Effector memory CD4-positive, alpha-beta T cell (primary cell): Measurements from ENCODE around the gene STK32B.

Experiments
- DNase-seq, 3 donors: peaks; one replicate each; pipeline ENCODE4 v3.0.0-alpha.2; 2020
- H3K27ac ChIP-seq: 2 replicates; pipeline ENCODE4 v1.7.0; 2013; ENCODE audit warnings: mild to moderate bottlenecking, low read length, moderate library complexity; ENCODE audit not compliant: insufficient read depth, poor library complexity, severe bottlenecking
- H3K27me3 ChIP-seq: replicated peaks from 2 replicates; pipeline ENCODE4 v1.7.0; 2013; ENCODE audit warnings: mild to moderate bottlenecking, low read length; ENCODE audit not compliant: insufficient read depth, control insufficient read depth, poor library complexity, severe bottlenecking
- H3K36me3 ChIP-seq: 2 replicates; pipeline ENCODE4 v1.7.0; 2013; ENCODE audit warnings: mild to moderate bottlenecking, low read length, moderate library complexity; ENCODE audit not compliant: control insufficient read depth, insufficient read depth
- H3K4me1 ChIP-seq: 2 replicates; pipeline ENCODE4 v1.7.0; 2013; ENCODE audit warnings: low read length, mild to moderate bottlenecking; ENCODE audit not compliant: control insufficient read depth, insufficient read depth, poor library complexity, severe bottlenecking
- H3K4me3 ChIP-seq: 2 replicates; pipeline ENCODE4 v1.7.0; 2013; ENCODE audit warnings: low read length, low read depth, mild to moderate bottlenecking; ENCODE audit not compliant: insufficient read depth, poor library complexity, severe bottlenecking
- H3K9me3 ChIP-seq: 2 replicates; pipeline ENCODE4 v1.7.0; 2013; ENCODE audit warnings: mild to moderate bottlenecking, low read length, moderate library complexity; ENCODE audit not compliant: control insufficient read depth

Gene STK32B

GRCh38 chr4:5040856-5041620 lies 10.2 kb upstream of the STK32B start:
- no peaks in the 10 kb centered on the region for H3K9me3 ChIP-seq
- DNase-seq = no peak
- no peaks in the 10 kb centered on the region for H3K4me1 ChIP-seq

GRCh38 chr4:5041699-5042098 lies 9.6 kb upstream of the STK32B start:
- no peak for DNase-seq
- Histone ChIP-seq H3K4me1 (no peaks in the 10 kb centered on the region), H3K27me3 (no peaks in the 10 kb centered on the region), H3K27ac (no peak overlapping the region), H3K9me3 (no peaks in the 10 kb centered on the region), H3K4me3 (no peak overlapping the region), H3K36me3 (no peaks in the 10 kb centered on the region)

More at GRCh38 chr4:5040856-5041620, 10.2 kb upstream of the STK32B start:
- no peak overlapping the region for H3K27ac ChIP-seq
- H3K36me3 ChIP-seq = no peaks in the 10 kb centered on the region
- H3K4me3 ChIP-seq = no peak overlapping the region
- H3K27me3 ChIP-seq = no peaks in the 10 kb centered on the region

GRCh38 chr4:5043579-5043978 lies 7.7 kb upstream of the STK32B start:
- no peak overlapping the region for H3K27ac ChIP-seq
- H3K4me3 ChIP-seq = no peak overlapping the region
- H3K27me3 ChIP-seq = no peaks in the 10 kb centered on the region
- no peaks in the 10 kb centered on the region for H3K36me3 ChIP-seq
- no peak for DNase-seq
- no peaks in the 10 kb centered on the region for H3K9me3 ChIP-seq
- no peaks in the 10 kb centered on the region for H3K4me1 ChIP-seq

GRCh38 chr4:5044341-5044740 lies 6.9 kb upstream of the STK32B start:
- no peaks in the 10 kb centered on the region for H3K36me3 ChIP-seq
- H3K4me3 ChIP-seq = no peak overlapping the region
- H3K27me3 ChIP-seq = no peaks in the 10 kb centered on the region
- DNase-seq = no peak
- no peaks in the 10 kb centered on the region for H3K4me1 ChIP-seq
- H3K9me3 ChIP-seq = no peaks in the 10 kb centered on the region
- no peak overlapping the region for H3K27ac ChIP-seq

GRCh38 chr4:5045097-5045496 lies 6.2 kb upstream of the STK32B start:
- DNase-seq = no peak
- H3K27ac ChIP-seq = no peak overlapping the region
- no peaks in the 10 kb centered on the region for H3K36me3 ChIP-seq

GRCh38 chr4:5048721-5049120 lies 2.6 kb upstream of the STK32B start:
- H3K36me3 ChIP-seq = no peaks in the 10 kb centered on the region
- H3K4me3 ChIP-seq = no peak overlapping the region
- no peaks in the 10 kb centered on the region for H3K27me3 ChIP-seq
- no peak overlapping the region for H3K27ac ChIP-seq
- peaks cover 6% of the 10 kb centered on the region for H3K4me1 ChIP-seq
- H3K9me3 ChIP-seq = no peaks in the 10 kb centered on the region
- no peak for DNase-seq

More at GRCh38 chr4:5045097-5045496, 6.2 kb upstream of the STK32B start:
- H3K27me3 ChIP-seq = no peaks in the 10 kb centered on the region
- no peaks in the 10 kb centered on the region for H3K9me3 ChIP-seq
- no peaks in the 10 kb centered on the region for H3K4me1 ChIP-seq
- H3K4me3 ChIP-seq = no peak overlapping the region

GRCh38 chr4:5050520-5051277 lies 581 bp upstream of the STK32B start:
- Histone ChIP-seq H3K9me3 (no peaks in the 10 kb centered on the region), H3K4me1 (peaks cover 6% of the 10 kb centered on the region), H3K27ac (no peak overlapping the region), H3K36me3 (no peaks in the 10 kb centered on the region), H3K4me3 (peak overlapping the region; percentile 13), H3K27me3 (no peaks in the 10 kb centered on the region)
- no peak for DNase-seq

GRCh38 chr4:5052204-5052702 lies 973 bp downstream of the STK32B start:
- Histone ChIP-seq H3K9me3 (no peaks in the 10 kb centered on the region), H3K27ac (no peak overlapping the region), H3K36me3 (no peaks in the 10 kb centered on the region), H3K4me3 (no peak overlapping the region), H3K4me1 (peaks cover 6% of the 10 kb centered on the region), H3K27me3 (no peaks in the 10 kb centered on the region)
- DNase-seq = no peak

- no peak overlapping the region for H3K27ac ChIP-seq
- no peak for DNase-seq
- H3K4me3 ChIP-seq = no peak overlapping the region
- no peaks in the 10 kb centered on the region for H3K9me3 ChIP-seq
- no peaks in the 10 kb centered on the region for H3K27me3 ChIP-seq
- peaks cover 6% of the 10 kb centered on the region for H3K4me1 ChIP-seq
- H3K36me3 ChIP-seq = no peaks in the 10 kb centered on the region
Observed at GRCh38 chr4:5052726-5053425, 1.6 kb downstream of the STK32B start.
